NCI-H510A treated with DMSO at 0.1 percent for 48 hours (cell line): Measurements from ENCODE around the gene TMEM129.
A peak's percentile ranks its signal among the peaks of the same experiment; 100 is the strongest.

Source experiments
- DNase-seq: peaks from one replicate; lab custom pipeline; 2025; lab: John Stamatoyannopoulos, UW

Gene TMEM129

DNA sequence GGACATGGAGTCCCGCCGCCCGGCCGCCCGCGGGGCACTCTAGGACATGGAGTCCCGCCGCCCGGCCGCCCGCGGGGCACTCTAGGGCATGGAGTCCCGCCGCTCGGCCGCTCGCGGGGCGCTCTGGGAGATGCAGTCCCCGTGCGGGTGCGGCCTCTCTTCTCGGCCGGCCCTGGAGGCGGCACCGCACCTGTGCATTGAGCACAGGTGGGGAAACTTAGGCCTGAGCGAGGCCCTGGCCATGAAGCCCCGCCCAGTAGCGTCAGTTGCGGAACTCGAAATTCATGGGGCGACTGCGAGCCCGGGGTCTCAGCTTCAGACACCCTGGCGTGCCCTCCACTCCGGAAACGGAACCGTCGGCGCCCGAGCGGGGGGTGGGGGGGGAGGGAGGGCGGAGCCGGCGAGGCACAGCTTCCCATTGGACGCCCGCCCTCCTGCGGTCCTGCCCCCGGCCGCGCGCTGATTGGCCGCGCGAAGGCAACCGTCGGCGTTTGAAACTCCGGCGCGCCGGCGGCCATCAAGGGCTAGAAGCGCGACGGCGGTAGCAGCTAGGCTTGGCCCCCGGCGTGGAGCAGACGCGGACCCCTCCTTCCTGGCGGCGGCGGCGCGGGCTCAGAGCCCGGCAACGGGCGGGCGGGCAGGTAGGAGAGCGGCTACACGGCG is at the start of gene TMEM129, which contains the start of gene TACC3:
TSS of gene TMEM129 (minus strand) at position 321 of the 663 bp plus-strand sequence. CDS start 486 bp downstream, outside the sequence.
TSS of gene TACC3 (plus strand) at position 519 of the 663 bp plus-strand sequence. CDS start 1,901 bp downstream, outside the sequence.
- peak; percentile 94 for DNase-seq

DNA sequence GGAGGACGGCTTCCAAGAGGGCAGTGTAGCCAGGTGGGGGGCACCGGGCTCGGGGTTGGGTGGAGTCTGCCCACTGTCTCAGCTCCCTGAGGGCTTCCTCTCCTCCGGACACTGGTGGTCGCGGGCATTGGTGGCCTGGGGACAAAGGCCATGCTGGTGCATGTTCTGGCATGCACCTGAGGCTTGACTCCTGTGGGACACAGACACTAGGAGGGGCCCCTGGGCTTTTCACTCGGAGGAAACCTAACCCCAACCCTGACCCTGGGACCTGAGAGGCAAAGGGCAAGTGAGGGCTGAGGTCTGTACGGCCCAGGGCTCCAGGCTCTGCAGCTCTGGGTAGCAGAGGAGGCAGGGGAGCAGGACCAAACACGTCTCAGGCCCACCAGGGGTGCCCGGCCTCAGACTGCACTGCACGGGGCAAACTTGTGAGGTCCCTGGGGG is 49.7 kb upstream of the TMEM129 start:
- DNase-seq: no peak

- DNase-seq: no peak
These were observed 49.1 kb upstream of the TMEM129 start for GRCh38 chr4:1770245-1770644.

DNA sequence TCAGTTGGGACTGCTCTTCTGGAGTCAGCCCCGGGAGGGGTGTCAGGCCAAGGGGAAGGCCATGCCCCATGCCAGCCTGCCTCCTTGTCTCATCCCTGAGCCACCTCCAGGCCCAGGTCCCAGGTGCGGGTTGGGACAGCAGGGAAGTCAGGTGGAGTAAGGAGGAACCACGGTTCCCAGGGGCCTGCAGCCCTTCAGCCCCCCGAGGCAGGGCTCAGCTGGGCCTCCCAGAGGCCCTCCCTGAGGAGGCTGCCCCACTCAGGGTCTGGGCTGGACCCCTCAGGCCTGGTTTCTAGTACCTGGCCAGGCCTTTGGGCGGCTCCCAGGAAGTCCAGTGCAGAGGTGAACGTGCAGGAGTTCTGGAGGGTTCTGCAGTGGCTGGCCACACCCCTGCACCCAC is 48.6 kb upstream of the TMEM129 start:
- no peak for DNase-seq

- DNase-seq: no peak
These were observed 47.4 kb upstream of the TMEM129 start for GRCh38 chr4:1768367-1769034.

DNA sequence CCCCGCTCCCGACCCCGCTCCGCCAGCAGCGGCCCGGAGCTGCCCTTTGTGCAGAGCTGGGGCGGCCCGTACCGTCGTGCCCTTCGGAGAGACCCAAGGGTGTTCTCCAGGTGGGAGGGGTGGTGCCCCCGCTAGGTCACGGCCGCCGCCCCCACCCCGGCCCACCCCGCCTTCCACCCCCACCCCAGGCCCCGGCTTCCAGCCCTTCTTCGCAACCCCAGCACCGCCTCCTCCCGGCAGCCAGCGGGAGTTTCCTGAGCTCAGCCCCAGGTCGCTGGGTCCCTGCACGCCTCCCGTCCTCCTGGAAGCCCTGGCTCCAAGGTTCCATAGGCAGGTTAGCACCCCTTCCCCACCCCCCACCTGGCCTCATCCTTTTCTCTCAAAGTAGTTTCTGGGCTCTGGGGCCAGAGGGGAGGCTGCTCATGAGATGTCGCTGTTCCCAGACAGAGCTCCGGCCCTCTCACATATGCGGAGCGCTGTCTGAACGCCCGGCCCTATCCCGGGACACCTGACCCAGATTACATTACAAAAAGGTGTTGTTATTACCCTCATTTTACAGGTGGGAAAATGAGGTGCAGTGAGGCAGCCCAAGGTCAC is 46.7 kb upstream of the TMEM129 start:
- peak; percentile 9 for DNase-seq

DNA sequence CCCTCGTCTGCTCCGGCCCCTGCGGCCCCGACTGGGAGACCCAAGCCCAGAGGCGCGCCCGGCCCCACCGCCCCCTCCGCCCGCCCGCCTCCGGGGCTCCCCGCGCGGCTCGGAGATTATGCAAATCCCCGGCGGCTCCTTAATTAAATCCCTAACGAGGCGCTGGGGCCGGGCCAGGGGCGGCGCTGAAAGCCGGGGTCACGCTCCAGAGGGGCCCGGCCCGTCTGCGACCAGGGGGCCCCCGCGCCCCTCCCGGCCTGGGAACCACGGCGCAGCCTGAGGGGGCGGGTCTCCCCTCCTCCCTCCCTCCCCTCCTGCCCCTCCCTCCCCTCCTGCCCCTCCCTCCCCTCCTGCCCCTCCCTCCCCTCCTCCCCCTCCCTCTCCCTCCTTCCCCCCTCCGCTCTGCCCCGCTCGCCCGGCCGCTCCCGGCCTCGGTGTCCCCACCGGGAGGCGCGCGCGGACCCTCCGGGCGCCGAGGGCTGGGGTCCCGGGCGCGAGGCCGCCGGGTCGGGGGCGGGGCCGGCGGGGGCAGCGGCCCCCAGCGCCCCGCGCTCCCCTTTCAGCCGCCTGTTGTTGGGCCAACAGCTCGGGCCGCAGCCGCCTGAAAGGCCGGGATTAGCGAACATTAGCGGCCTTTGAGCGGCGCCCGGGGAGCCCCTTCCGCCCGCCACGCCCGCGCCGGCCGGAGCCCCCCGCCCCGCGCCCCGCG is 46.1 kb upstream of the TMEM129 start:
- no peak for DNase-seq

DNA sequence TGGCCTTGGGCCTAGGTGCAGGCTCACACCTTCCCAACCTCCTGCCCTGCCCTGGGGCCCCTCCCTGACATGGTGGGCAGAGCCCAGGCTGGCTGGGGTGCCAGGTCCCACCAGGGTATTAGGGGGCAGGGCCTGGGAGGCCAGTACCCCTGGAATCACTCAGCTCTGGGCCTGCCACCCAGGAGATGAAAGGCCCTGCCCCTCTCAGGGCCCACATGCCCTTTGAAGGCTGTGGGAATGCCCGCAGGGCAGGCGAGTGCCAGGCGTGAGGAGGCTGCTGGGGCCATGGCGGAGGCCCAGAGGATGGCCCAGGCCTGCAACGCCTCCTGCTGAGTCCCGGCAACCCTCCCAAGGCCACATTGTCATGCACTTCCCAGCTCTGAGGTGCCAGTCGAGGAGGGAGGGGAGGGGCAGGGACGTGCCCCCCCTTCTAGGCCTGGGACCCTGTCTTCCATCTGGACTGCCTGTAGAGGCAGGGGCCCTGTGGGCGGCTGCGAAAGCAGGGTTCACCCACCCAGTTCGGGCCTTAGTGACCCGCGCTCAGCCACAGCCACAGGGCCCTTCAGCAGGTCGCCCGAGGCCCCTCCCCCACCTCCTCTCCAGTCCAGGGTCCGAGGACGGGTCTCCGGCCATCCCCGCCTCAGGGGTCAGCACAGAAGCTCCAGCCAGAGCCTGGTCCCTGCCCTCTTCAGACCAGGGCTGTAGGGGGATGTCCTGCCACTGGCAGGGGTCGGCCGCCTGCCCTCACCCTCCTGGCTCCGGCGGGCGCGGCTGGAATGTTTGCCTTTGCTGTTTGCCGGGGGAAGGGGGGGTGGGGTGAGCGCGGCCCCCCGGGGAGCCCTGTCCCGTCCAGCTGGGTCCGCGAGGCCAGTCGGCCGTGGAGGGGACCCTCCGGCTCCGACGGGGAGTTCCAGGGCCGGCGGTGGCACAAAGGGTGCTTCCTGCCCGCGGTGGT is 45.3 kb upstream of the TMEM129 start:
- no peak for DNase-seq

GRCh38 chr4:1765409-1766072 is 44.4 kb upstream of the TMEM129 start:
- DNase-seq: no peak

- no peak for DNase-seq
These were observed 43.5 kb upstream of the TMEM129 start for GRCh38 chr4:1764670-1765069.

DNA sequence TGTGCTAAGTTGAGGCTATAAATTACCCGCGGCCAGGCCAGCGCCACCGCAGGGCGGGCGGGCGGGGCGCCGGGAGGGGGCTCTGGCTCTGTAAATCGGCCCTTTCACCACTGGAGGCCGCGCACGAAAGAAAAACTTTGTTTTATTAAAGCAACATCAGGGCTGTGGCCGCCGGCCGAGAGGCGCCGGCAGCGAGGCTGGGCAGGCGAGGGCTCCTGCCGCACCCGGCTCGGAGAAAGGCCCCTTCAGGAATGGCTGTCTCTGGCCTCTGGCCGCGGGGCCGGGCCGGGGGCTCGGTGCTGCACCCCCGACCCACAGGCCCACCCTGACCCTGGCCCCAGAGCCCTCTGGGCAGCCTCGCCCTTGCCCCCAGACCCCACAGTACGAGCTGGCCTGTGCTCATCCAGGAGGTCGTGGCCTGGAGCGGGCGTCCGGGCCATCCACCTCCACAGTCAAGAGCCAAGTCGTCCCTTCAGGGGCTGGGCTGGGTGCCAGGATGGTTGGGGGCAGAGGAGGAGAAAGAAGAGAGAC is 42.5 kb upstream of the TMEM129 start:
- DNase-seq: no peak

GRCh38 chr4:1763070-1763549 is 42.0 kb upstream of the TMEM129 start:
- no peak for DNase-seq

- no peak for DNase-seq
These were observed 41.3 kb upstream of the TMEM129 start for GRCh38 chr4:1762264-1763010.

GRCh38 chr4:1761130-1761689 is 40.1 kb upstream of the TMEM129 start:
- no peak for DNase-seq

- no peak for DNase-seq
These were observed 39.5 kb upstream of the TMEM129 start for GRCh38 chr4:1760521-1761071.

DNA sequence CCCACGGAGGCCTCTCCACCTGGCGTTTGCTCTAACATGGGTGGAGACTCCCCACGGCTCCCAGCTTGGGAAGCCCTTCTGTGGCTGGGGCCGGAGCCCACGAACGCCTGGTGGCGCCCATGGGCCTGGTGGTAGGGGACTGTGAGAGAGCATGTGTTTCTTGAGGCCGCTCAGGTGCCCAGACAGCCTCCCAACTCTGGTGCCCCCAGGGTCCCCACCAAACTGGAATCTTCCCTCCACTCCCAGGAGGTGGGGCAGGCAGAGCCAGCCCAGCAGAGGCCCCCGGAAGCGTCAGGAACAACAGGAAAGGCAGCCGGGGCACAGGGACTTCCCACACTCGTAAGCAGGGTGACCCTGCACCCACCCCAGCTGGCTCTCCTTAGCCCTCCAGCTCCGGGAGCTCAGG is 38.7 kb upstream of the TMEM129 start:
- no peak for DNase-seq

GRCh38 chr4:1759170-1759817 is 38.2 kb upstream of the TMEM129 start:
- DNase-seq: no peak
